Progenitor cell of endocrine pancreas (in vitro differentiated cells): ENCODE data around the gene ELAVL2. TPM values are rescaled to one million over a fixed set of nuclear protein-coding genes. Genes with fewer than 3 reads are reported as not detected.

Source experiments
- DNase-seq: peaks from one replicate; pipeline ENCODE4 v3.0.0; 2021; ENCODE audit warnings: low spot score; ENCODE audit not compliant: unreplicated experiment
- H3K27ac Mint-ChIP-seq: 2 replicates; pipeline ENCODE4 v1.8.0; 2021; ENCODE audit warnings: mild to moderate bottlenecking, moderate library complexity, mixed read lengths
- H3K27me3 Mint-ChIP-seq: 2 replicates; pipeline ENCODE4 v1.8.0; 2021; ENCODE audit warnings: mixed read lengths
- H3K36me3 Mint-ChIP-seq: 2 replicates; pipeline ENCODE4 v1.8.0; 2022; ENCODE audit warnings: mixed read lengths; ENCODE audit not compliant: insufficient read depth
- H3K4me1 Mint-ChIP-seq: 2 replicates; pipeline ENCODE4 v1.8.0; 2021; ENCODE audit warnings: low read depth, mixed read lengths
- H3K4me3 Mint-ChIP-seq: 2 replicates; pipeline ENCODE4 v1.8.0; 2021; ENCODE audit warnings: low read depth, mild to moderate bottlenecking, moderate library complexity, mixed read lengths
- H3K9me3 Mint-ChIP-seq: 2 replicates; pipeline ENCODE4 v1.8.0; 2021; ENCODE audit warnings: low read depth, mixed read lengths
- CTCF ChIP-seq: fragments of 200-600 bp; sonication (generic); IDR thresholded peaks from one replicate; pipeline ENCODE4 v1.5.0; 2021; ENCODE audit warnings: antibody characterized with exemption, mild to moderate bottlenecking; ENCODE audit not compliant: unreplicated experiment
- total RNA-seq: library from RNA; stranded (reverse); gene quantifications from 2 replicates; pipeline ENCODE4 v1.2.1, GENCODE V29; 2021

Gene ELAVL2
- total RNA-seq, 1 donor from 2014 or later = 1.7 TPM

DNA sequence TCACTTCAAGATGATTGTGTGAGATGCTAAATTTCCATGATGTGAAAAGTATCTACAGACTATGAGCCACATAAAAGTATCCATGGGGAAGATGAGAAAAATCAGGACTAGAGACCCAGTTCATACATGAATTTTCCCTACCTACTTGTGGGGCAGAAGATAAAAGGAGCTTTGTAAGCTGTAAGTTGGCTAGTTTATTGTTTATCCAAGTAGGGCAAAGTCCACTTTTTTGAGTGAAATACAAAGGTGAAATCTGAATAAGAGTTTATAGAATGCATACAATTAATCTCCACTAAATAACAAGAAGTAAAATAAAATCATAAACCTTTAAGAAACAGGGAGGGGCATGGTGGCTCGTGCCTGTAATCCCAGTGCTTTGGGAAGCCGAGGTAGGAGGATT is 160.4 kb downstream of the ELAVL2 start:
- H3K4me1 Mint-ChIP-seq = peaks cover 8% of the 10 kb centered on the region
- H3K27ac Mint-ChIP-seq = no peak overlapping the region
- no peak for DNase-seq
- no peaks in the 10 kb centered on the region for H3K27me3 Mint-ChIP-seq
- H3K4me3 Mint-ChIP-seq = no peak overlapping the region
- H3K9me3 Mint-ChIP-seq = no peaks in the 10 kb centered on the region
- TF ChIP-seq CTCF = no peak
- H3K36me3 Mint-ChIP-seq = no peaks in the 10 kb centered on the region

DNA sequence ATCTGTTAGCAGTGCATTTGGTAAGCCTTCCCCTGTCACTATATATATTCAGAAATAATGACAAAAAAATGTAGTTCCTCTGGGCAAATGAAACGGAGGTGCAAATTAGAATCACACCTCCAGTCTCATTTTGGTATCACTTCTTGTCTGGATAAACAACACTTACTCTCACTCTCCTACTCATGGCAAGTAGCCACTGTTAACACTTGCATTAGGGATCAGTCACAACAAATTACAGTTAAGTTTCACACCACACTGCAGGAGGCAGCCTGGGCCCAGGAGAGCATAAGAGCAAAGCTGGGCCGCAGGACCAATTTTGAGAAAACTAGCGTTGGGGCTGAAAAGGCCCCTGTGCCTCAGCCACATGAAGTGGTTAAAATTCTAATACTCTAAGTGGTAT is 161.0 kb downstream of the ELAVL2 start:
- no peak for DNase-seq
- Mint-ChIP-seq H3K4me3 (no peak overlapping the region), H3K9me3 (no peaks in the 10 kb centered on the region), H3K27me3 (no peaks in the 10 kb centered on the region), H3K27ac (no peak overlapping the region), H3K36me3 (no peaks in the 10 kb centered on the region), H3K4me1 (peaks cover 8% of the 10 kb centered on the region)
- TF ChIP-seq CTCF = no peak

- no peak for TF ChIP-seq CTCF
- H3K4me3 Mint-ChIP-seq = no peak overlapping the region
These were observed 162.1 kb downstream of the ELAVL2 start for GRCh38 chr9:23663946-23664345.

DNA sequence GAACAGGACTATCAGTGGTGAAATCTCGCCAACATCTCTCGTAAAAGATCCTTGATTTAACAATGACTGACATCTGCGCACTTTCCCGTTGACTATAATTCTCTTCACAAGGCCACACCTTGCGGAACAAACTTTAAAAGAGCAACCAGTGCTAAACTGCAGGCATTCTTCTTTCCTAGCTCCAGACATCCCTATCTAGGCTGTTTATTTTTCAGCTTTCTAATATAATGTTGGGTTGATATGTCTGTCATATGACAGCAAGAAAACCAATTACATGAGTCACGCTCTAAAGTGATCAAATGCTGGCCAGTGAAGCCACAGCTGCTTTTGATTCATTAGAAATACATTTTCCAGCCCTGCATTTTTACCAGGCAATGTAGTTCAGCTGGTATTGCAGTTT is 162.5 kb downstream of the ELAVL2 start:
- DNase-seq = no peak
- H3K36me3 Mint-ChIP-seq = no peaks in the 10 kb centered on the region
- no peak overlapping the region for H3K27ac Mint-ChIP-seq
- TF ChIP-seq CTCF = no peak
- H3K9me3 Mint-ChIP-seq = no peaks in the 10 kb centered on the region
- H3K4me1 Mint-ChIP-seq = peaks cover 8% of the 10 kb centered on the region
- H3K27me3 Mint-ChIP-seq = no peaks in the 10 kb centered on the region
- H3K4me3 Mint-ChIP-seq = no peak overlapping the region

More at GRCh38 chr9:23663946-23664345, 162.1 kb downstream of the ELAVL2 start:
- no peaks in the 10 kb centered on the region for H3K36me3 Mint-ChIP-seq
- no peaks in the 10 kb centered on the region for H3K9me3 Mint-ChIP-seq
- H3K27me3 Mint-ChIP-seq = no peaks in the 10 kb centered on the region
- H3K4me1 Mint-ChIP-seq = peaks cover 8% of the 10 kb centered on the region
- no peak overlapping the region for H3K27ac Mint-ChIP-seq
- DNase-seq = no peak

- H3K36me3 Mint-ChIP-seq = no peaks in the 10 kb centered on the region
- no peak for DNase-seq
- H3K27ac Mint-ChIP-seq = no peak overlapping the region
- H3K27me3 Mint-ChIP-seq = no peaks in the 10 kb centered on the region
- H3K4me3 Mint-ChIP-seq = no peak overlapping the region
- no peaks in the 10 kb centered on the region for H3K9me3 Mint-ChIP-seq
- TF ChIP-seq CTCF = no peak
- H3K4me1 Mint-ChIP-seq = peaks cover 8% of the 10 kb centered on the region
These were observed 162.9 kb downstream of the ELAVL2 start for GRCh38 chr9:23663125-23663524.

GRCh38 chr9:23662320-23662719 is 163.7 kb downstream of the ELAVL2 start:
- H3K36me3 Mint-ChIP-seq = no peaks in the 10 kb centered on the region
- H3K27me3 Mint-ChIP-seq = no peaks in the 10 kb centered on the region
- H3K4me1 Mint-ChIP-seq = peaks cover 8% of the 10 kb centered on the region
- TF ChIP-seq CTCF = no peak
- H3K4me3 Mint-ChIP-seq = no peak overlapping the region
- no peak overlapping the region for H3K27ac Mint-ChIP-seq
- no peak for DNase-seq
- no peaks in the 10 kb centered on the region for H3K9me3 Mint-ChIP-seq
